Measurements from ENCODE around the gene ICAM5. TPM values are rescaled to one million over a fixed set of nuclear protein-coding genes. Genes with fewer than 3 reads are reported as not detected.

Gene ICAM5
- total and polyA plus RNA-seq, 8 donors = 0.08 to 0.30 (median 0.21) TPM; not detected in 1

- no peaks in the 10 kb centered on the region for H3K36me3 ChIP-seq
- 70 to 77% methylated on average over 6 of the region's 6 CpGs for WGBS, 2 donors
- intact Hi-C loops (cut with DNase I) = no loop called here
- no peaks in the 10 kb centered on the region for H3K4me1 ChIP-seq
- H3K27me3 ChIP-seq = no peaks in the 10 kb centered on the region
- FAIRE-seq (no peak), DNase-seq (no peak), ATAC-seq (no peak)
- H3K4me3 ChIP-seq = no peak overlapping the region
- H3K27ac ChIP-seq = no peak overlapping the region
- no peaks in the 10 kb centered on the region for H3K9me3 ChIP-seq
- TF ChIP-seq, protein P1, sequence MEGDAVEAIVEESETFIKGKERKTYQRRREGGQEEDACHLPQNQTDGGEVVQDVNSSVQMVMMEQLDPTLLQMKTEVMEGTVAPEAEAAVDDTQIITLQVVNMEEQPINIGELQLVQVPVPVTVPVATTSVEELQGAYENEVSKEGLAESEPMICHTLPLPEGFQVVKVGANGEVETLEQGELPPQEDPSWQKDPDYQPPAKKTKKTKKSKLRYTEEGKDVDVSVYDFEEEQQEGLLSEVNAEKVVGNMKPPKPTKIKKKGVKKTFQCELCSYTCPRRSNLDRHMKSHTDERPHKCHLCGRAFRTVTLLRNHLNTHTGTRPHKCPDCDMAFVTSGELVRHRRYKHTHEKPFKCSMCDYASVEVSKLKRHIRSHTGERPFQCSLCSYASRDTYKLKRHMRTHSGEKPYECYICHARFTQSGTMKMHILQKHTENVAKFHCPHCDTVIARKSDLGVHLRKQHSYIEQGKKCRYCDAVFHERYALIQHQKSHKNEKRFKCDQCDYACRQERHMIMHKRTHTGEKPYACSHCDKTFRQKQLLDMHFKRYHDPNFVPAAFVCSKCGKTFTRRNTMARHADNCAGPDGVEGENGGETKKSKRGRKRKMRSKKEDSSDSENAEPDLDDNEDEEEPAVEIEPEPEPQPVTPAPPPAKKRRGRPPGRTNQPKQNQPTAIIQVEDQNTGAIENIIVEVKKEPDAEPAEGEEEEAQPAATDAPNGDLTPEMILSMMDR (IDR thresholded peaks at IDR 0.05) = no peak
Observed at GRCh38 chr19:10246511-10246910, 43.2 kb upstream of the ICAM5 start.

- no peaks in the 10 kb centered on the region for H3K27me3 ChIP-seq
- DNase-seq (peak; percentile 90 to 97 (median 96)), ATAC-seq (peak; percentile 94 to 96 (median 94)), FAIRE-seq (peak; percentile 98)
- 1 to 2% methylated on average over 72 to 77 of the region's 77 CpGs for WGBS, 2 donors
- TF ChIP-seq, protein P1 (IDR thresholded peaks at IDR 0.05) = no peak
- peak within 1 kb of the TSS; percentile 34 to 68 (median 55) for H3K27ac ChIP-seq
- H3K9me3 ChIP-seq = no peaks in the 10 kb centered on the region
- intact Hi-C loops (cut with DNase I) = no loop called here
- H3K4me3 ChIP-seq = peak within 1 kb of the TSS; percentile 52 to 99 (median 72)
- H3K36me3 ChIP-seq = peaks cover 0 to 5% (median 0%) of the 10 kb centered on the region in 3 donors
- peaks cover 0 to 4% (median 3%) of the 10 kb centered on the region in 3 donors for H3K4me1 ChIP-seq
Observed at GRCh38 chr19:10251792-10252694, 37.7 kb upstream of the ICAM5 start, which contains the start of gene MRPL4. Gene MRPL4, plus strand, starts transcription at chr19:10252214. Its CDS starts 40 bp downstream, at chr19:10252254.

DNA sequence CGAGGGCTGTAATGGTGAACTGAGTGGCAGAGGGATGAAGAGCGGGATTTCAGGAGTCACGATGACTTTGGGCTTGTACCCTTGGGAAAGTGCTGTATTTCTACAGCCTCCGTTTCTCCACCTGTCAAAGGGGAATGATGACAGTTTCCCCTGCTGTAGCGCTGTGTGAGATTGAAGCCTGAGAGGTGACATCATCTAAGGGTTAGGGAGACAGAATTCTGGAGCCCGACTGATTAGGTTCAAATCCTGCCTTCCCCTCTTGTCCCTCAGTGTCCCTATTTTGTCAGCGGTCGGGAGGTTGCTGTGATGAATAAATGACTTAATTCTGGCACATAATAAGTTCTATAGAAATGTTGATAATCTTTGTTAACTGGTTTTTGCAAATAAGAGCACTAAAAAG, 37.0 kb upstream of the ICAM5 start:
- Histone ChIP-seq H3K4me3 (peak overlapping the region; percentile 52 to 99 (median 72)), H3K36me3 (peaks cover 0 to 5% (median 0%) of the 10 kb centered on the region in 3 donors), H3K9me3 (no peaks in the 10 kb centered on the region), H3K27me3 (no peaks in the 10 kb centered on the region), H3K4me1 (peaks cover 0 to 4% (median 3%) of the 10 kb centered on the region in 3 donors), H3K27ac (peak overlapping the region in 3 of 4 donors; percentile 34 to 68 (median 47))
- WGBS, 2 donors = 25 to 26% methylated on average over 8 of the region's 8 CpGs
- DNase-seq (no peak), FAIRE-seq (no peak), ATAC-seq (no peak)
- TF ChIP-seq, protein P1 (IDR thresholded peaks at IDR 0.05) = no peak
- intact Hi-C loops (cut with DNase I) = no loop called here

DNA sequence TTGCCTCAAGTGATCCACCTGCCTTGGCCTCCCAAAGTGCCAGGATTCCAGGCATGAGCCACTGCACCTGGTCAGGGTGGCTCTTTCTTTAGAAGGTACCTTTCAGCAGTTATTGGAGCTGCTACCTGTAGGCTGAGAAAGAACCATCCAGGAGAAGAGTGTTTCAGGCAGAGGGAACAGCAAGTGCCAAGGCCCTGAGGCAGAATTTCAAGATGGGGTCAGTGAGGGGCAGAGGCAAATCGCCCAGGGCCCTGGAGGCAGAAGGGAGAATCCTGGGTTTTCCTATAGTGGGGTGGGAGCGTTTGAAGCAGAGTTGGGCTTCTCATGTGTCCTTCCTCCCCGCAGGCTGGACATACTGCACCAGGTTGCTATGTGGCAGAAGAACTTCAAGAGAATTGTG, 35.5 kb upstream of the ICAM5 start:
- intact Hi-C loops (cut with DNase I) = no loop called here
- H3K36me3 ChIP-seq = peaks cover 0 to 5% (median 4%) of the 10 kb centered on the region in 3 donors
- no peaks in the 10 kb centered on the region for H3K9me3 ChIP-seq
- H3K4me3 ChIP-seq = no peak overlapping the region
- no peaks in the 10 kb centered on the region for H3K27me3 ChIP-seq
- no peak for DNase-seq
- WGBS, 2 donors = 93% methylated on average over 3 of the region's 3 CpGs
- no peak for ATAC-seq
- FAIRE-seq = no peak
- TF ChIP-seq, protein P1 (IDR thresholded peaks at IDR 0.05) = no peak
- H3K4me1 ChIP-seq = peaks cover 0 to 4% (median 3%) of the 10 kb centered on the region in 3 donors
- H3K27ac ChIP-seq = no peak overlapping the region

All from pancreas (tissue), 10 donors.